A673 (cell line): Measurements from ENCODE around the gene TACC2.

ENCODE experiments used
- CTCF ChIP-seq: fragments of 300-800, 200-600 bp; sonication (generic); conservative IDR thresholded peaks from 2 replicates; pipeline ENCODE4 v1.5.1; 2017; ENCODE audit warnings: low read depth, mild to moderate bottlenecking, antibody characterized with exemption, low read length, moderate library complexity, mixed read lengths
- EZH2 ChIP-seq: fragments of 200-600 bp; sonication (generic); IDR thresholded peaks from 2 replicates; pipeline ENCODE4 v1.6.1; 2017; ENCODE audit warnings: borderline replicate concordance, low read depth, mild to moderate bottlenecking, mixed read lengths, antibody characterized with exemption, low read length; ENCODE audit not compliant: poor library complexity, severe bottlenecking

- TF ChIP-seq EZH2: no peak
- TF ChIP-seq CTCF: no peak
Observed at GRCh38 chr10:122243550-122243949, 254.6 kb downstream of the TACC2 start.
